ENCODE results near the gene SLC25A20. TPM values are rescaled to one million over a fixed set of nuclear protein-coding genes. Genes with fewer than 3 reads are reported as not detected.

The SLC25A20 gene
- total and polyA plus RNA-seq, 8 donors: 12.2 to 24.7 (median 13.7) TPM

DNA sequence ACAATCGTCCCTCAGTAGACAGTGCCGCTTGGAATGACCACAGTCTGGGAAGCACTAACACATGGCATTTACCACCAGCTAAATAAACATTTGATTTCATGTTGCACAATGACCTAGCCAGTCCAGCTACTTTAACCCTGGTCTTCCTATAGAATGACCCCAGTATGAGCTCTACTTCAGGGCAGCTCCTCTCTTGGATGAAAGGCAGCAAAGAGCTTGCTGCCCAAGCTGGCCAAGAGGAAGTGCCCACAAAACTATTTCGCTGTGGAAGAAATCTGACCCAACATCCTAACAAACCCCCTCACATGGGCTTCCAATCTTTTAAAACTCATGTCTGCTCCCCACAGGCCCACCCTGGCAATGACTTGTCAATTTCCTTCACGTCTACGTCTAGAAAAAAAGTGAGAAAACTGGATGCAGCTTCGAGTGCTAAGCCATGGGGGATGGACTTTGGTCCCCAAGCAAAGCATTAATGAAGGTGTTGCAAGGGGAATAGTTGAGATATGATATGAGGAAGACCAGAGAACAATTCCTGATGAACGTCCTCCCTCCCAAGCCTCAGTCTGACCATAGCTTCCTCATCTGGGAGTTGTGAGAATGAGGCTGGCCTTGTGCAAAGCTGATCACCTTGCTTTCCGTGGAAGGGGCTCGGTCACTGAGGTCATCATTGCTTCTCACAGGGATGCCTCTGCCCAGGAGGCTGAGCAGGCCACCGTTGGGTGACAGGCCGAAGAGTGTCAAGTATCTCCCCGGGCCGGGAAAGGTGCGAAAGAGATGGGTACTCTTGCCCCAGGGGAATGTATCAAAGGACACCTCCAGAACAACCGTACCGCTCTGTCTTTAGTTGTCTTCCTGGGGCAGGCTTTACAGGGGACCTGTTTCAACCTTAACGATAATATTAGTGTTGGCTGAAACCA, 964 bp downstream of the SLC25A20 start:
- Histone ChIP-seq H3K27ac (peak overlapping the region; percentile 45 to 92), H3K4me1 (peaks cover 8 to 28% of the 10 kb centered on the region in 2 donors), H3K9me3 (no peaks in the 10 kb centered on the region), H3K27me3 (no peaks in the 10 kb centered on the region), H3K4me3 (peak overlapping the region; percentile 58 to 94), H3K36me3 (no peaks in the 10 kb centered on the region)
- TF ChIP-seq, protein P1, sequence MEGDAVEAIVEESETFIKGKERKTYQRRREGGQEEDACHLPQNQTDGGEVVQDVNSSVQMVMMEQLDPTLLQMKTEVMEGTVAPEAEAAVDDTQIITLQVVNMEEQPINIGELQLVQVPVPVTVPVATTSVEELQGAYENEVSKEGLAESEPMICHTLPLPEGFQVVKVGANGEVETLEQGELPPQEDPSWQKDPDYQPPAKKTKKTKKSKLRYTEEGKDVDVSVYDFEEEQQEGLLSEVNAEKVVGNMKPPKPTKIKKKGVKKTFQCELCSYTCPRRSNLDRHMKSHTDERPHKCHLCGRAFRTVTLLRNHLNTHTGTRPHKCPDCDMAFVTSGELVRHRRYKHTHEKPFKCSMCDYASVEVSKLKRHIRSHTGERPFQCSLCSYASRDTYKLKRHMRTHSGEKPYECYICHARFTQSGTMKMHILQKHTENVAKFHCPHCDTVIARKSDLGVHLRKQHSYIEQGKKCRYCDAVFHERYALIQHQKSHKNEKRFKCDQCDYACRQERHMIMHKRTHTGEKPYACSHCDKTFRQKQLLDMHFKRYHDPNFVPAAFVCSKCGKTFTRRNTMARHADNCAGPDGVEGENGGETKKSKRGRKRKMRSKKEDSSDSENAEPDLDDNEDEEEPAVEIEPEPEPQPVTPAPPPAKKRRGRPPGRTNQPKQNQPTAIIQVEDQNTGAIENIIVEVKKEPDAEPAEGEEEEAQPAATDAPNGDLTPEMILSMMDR (IDR thresholded peaks at IDR 0.05): no peak
- DNase-seq: peak in 2 of 4 donors; percentile 34 to 55
- intact Hi-C loops (cut with DNase I): no loop called here
- no peak for ATAC-seq

DNA sequence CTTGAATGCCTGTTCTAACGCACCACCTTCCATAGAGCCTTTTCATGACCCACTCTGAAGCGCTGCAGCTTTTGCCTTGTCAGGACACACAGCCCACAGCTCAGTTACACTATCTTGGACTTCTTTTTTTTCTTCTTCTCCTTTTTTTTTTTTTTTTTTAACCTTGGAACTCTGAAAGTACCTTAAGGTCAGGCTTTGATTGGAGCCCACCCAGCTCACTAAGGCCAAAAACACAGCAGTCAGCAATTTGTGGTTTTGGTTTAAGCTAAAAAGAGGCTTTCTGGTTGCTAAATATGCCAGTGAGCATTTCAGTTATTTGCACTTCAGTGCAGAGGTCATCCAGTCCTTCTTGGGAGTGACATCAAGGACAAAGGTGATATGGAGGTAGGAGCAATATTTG, 1.7 kb downstream of the SLC25A20 start:
- H3K4me1 ChIP-seq: peaks cover 8 to 28% of the 10 kb centered on the region in 2 donors
- peaks cover 0 to 2% of the 10 kb centered on the region in 2 donors for H3K36me3 ChIP-seq
- intact Hi-C loops (cut with DNase I): no loop called here
- no peaks in the 10 kb centered on the region for H3K27me3 ChIP-seq
- peak overlapping the region in 1 of 2 donors; percentile 92 for H3K27ac ChIP-seq
- ATAC-seq (no peak), DNase-seq (no peak)
- TF ChIP-seq, protein P1 (IDR thresholded peaks at IDR 0.05): no peak
- no peaks in the 10 kb centered on the region for H3K9me3 ChIP-seq
- H3K4me3 ChIP-seq: peak overlapping the region in 1 of 2 donors; percentile 94

DNA sequence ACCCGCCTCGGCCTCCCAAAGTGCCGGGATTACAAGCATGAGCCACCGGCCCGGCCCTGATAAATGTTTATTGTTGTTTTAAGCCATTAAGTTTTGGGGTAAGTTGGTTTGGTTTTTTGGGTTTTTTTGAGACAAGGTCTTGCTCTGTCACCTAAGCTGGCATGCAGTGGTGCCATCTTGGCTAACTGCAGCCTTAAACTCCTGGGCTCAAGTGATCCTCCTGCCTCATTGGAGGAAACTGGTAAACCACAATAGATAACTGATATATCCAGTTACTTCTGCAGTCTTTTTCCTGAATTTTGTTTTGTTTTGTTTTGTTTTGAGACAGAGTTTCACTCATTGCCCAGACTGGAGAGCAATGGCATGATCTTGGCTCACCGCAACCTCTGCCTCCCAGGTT, 4.2 kb downstream of the SLC25A20 start:
- H3K27me3 ChIP-seq: no peaks in the 10 kb centered on the region
- no peak for ATAC-seq
- H3K36me3 ChIP-seq: peaks cover 0 to 22% of the 10 kb centered on the region in 2 donors
- H3K4me3 ChIP-seq: no peak overlapping the region
- peak in 1 of 4 donors; percentile 37 for DNase-seq
- H3K27ac ChIP-seq: no peak overlapping the region
- intact Hi-C loops (cut with DNase I): no loop called here
- TF ChIP-seq, protein P1 (IDR thresholded peaks at IDR 0.05): no peak
- no peaks in the 10 kb centered on the region for H3K9me3 ChIP-seq
- H3K4me1 ChIP-seq: peaks cover 8 to 28% of the 10 kb centered on the region in 2 donors

DNA sequence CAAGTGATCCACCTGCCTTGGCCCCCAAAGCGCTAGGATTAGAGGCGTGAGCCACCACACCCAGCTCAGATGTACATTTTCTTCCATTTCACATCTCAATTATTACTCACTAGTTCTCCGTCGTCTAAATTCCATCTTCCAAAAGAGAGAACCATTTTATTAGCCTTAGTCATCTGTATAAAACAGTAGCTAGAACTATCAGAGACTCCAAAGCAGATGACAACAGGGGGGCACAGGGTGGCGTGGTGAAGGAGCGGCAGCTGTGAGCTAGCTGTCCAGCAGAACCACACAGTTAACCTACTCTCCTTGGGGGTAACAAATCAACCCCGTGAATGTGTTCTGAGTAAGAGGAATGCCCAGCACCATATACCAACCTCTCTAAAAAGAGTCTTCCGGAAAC, 7.1 kb downstream of the SLC25A20 start:
- peaks cover 0 to 6% of the 10 kb centered on the region in 2 donors for H3K4me1 ChIP-seq
- no peaks in the 10 kb centered on the region for H3K9me3 ChIP-seq
- no peak overlapping the region for H3K27ac ChIP-seq
- DNase-seq: peak in 1 of 4 donors; percentile 13
- H3K27me3 ChIP-seq: no peaks in the 10 kb centered on the region
- H3K36me3 ChIP-seq: peaks cover 0 to 44% of the 10 kb centered on the region in 2 donors
- no peak overlapping the region for H3K4me3 ChIP-seq
- TF ChIP-seq, protein P1 (IDR thresholded peaks at IDR 0.05): no peak
- no peak for ATAC-seq
- intact Hi-C loops (cut with DNase I): no loop called here

DNA sequence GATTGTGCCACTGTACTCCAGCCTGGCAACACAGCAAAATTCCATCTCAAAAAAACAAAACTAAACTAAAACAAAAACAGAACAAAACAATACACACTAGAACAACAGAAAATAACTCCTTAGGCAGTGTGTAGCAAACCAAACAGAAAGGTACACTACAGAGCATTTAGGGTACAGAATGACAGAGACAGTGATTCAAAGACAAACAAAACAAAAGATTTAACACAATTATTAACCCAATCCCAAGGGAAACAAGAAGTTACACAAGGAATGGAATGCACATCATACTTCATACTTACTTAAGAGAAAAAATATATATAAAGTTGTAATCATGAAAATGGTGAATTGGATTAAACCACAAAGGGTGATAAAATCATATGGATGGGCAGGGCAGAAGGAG, 12.9 kb downstream of the SLC25A20 start:
- H3K4me1 ChIP-seq: no peaks in the 10 kb centered on the region
- intact Hi-C loops (cut with DNase I): no loop called here

More for the DNA sequence above, 12.9 kb downstream of the SLC25A20 start:
- H3K4me3 ChIP-seq: no peak overlapping the region
- no peak overlapping the region for H3K27ac ChIP-seq
- peaks cover 0 to 80% of the 10 kb centered on the region in 2 donors for H3K36me3 ChIP-seq
- TF ChIP-seq, protein P1 (IDR thresholded peaks at IDR 0.05): no peak
- no peaks in the 10 kb centered on the region for H3K27me3 ChIP-seq
- DNase-seq (no peak), ATAC-seq (no peak)
- no peaks in the 10 kb centered on the region for H3K9me3 ChIP-seq
